ENCODE results near the gene COX14.

Gene COX14

DNA sequence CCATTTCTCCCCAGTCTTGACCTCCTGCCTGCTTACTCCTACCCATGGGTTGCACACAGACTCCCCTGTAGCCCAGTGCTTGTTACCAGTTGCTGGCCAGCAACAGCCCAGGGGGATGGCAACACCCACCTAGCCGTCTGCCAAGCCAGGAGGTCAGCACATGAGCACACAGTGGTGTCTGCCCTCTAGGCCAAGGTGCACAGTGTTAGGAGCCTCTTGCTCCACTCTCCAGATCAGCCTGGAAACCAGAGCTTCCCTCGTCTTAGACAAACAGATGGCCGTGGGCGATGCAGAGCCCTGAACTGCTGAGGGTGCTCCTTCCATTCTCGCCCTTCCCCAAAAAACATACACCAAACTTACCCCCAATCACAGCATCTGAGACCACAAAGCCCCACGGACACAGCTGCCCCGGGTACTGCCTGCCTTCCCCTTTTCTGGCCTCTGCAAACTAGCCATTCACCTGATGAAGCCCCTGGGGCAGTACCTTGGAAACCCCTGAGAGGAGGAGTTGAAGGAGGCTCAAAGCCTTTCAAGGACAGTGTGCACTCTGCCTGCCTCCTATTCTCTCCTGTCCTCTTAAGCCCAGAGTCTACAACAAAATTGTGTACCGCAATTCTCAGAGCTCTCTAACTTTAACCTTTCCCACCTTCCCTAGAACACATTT lies 9.3 kb upstream of the COX14 start:
- no peak for DNase-seq (ENCODE audit: insufficient read length, low spot score)
- no peak for FAIRE-seq
- TF ChIP-seq, protein P1, sequence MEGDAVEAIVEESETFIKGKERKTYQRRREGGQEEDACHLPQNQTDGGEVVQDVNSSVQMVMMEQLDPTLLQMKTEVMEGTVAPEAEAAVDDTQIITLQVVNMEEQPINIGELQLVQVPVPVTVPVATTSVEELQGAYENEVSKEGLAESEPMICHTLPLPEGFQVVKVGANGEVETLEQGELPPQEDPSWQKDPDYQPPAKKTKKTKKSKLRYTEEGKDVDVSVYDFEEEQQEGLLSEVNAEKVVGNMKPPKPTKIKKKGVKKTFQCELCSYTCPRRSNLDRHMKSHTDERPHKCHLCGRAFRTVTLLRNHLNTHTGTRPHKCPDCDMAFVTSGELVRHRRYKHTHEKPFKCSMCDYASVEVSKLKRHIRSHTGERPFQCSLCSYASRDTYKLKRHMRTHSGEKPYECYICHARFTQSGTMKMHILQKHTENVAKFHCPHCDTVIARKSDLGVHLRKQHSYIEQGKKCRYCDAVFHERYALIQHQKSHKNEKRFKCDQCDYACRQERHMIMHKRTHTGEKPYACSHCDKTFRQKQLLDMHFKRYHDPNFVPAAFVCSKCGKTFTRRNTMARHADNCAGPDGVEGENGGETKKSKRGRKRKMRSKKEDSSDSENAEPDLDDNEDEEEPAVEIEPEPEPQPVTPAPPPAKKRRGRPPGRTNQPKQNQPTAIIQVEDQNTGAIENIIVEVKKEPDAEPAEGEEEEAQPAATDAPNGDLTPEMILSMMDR (IDR thresholded peaks at IDR 0.05; ENCODE audit: insufficient read depth, missing control alignments), result no peak

DNA sequence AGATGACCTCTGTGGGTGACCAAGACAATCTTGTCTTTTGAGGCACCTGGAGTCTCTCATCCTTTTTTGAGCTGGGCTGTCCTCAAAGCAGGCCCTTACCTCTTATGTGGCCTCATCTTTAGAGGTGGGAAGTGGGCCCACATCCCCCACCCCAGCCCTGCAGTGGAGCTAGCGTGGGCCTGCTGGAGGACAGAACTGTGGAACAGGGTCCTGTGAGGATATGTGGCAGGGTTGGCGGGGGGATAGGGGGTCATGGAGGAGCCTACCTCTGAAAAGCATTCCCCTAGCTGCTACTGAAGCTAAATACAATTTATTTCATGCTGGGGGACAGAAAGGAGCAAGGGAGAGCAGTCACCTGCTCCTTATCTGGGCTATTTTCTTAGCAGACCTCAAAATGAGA lies 8.7 kb upstream of the COX14 start:
- FAIRE-seq, result no peak
- TF ChIP-seq, protein P1 (IDR thresholded peaks at IDR 0.05; ENCODE audit: insufficient read depth, missing control alignments), result no peak

DNA sequence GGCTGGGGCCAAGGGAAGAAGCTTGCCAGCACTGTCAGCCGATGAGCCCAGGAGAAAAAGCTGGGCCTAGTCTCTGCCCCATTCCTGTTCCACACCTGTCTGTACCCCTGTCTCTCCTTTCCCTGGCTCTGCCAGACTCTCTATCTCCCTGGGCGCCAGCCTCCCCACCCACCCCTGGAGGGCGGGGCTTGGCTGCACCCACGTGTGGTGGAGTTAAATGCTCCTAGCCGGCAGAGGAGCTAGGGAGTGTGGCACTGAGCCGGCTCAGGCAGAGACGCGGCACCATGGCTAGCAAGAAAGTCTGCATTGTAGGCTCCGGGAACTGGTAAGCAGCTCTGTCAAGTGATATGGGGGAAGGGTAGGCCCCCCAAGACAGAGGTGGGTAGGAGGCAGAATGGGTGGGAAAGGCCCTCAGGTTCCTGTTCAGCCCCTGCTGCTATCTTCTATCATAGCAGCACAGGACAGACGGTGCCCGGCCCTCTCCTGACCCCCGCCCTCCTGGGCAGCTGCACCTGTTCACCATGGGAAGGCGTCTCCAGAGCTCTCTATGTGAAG lies 8.2 kb upstream of the COX14 start, which contains the start of gene GPD1:
Gene GPD1, plus strand, starts transcription at position 242 of the 555 bp plus-strand sequence. Its CDS starts 43 bp downstream, at position 285.
- DNase-seq (ENCODE audit: insufficient read length, low spot score), result peak; percentile 48
- TF ChIP-seq, protein P1 (IDR thresholded peaks at IDR 0.05; ENCODE audit: insufficient read depth, missing control alignments), result no peak
- no peak for FAIRE-seq

More for the DNA sequence above, 8.7 kb upstream of the COX14 start:
- DNase-seq (ENCODE audit: insufficient read length, low spot score), result no peak

DNA sequence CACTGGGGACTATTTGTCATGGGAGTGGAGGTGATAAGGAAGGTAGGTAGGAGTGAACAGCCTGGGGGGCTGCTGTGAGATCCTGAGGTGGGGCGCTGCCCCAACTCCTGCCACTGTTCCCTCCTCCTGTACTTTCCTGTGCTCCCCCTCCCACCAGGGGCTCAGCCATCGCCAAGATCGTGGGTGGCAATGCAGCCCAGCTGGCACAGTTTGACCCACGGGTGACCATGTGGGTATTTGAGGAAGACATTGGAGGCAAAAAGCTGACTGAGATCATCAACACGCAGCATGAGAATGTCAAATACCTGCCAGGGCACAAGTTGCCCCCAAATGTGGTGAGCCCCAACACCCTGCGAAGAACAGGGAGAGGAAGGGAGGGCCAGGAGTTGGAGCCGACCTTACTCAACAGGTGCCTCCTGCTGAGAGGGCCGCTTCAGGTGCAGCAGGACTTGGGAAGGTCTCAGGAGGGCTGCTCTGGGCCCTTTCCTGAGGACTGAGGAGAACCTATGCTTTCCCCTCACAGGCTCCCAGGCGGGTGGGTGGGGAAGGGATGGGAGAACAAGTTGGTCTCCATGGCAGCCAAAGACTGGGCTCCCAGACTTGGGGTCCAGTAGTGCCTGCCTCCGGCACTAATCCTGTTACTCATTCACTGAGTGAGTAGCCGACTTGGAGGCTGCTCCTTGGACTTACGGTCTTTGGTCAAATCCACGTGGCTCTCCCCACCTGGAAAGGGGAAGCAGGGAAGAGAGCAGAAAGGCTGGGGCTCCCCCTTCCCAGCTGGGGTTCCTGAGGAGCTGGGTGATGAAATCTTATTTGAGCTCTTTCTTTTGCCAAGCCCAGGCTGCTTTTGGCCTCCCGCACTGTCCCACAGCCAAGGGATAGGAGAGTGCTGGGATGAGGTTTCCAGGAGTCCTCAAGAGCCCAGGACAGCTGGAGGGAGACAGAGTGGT lies 7.3 kb upstream of the COX14 start:
- FAIRE-seq (no peak), DNase-seq (ENCODE audit: insufficient read length, low spot score) (no peak)
- TF ChIP-seq, protein P1 (IDR thresholded peaks at IDR 0.05; ENCODE audit: insufficient read depth, missing control alignments), result no peak

DNA sequence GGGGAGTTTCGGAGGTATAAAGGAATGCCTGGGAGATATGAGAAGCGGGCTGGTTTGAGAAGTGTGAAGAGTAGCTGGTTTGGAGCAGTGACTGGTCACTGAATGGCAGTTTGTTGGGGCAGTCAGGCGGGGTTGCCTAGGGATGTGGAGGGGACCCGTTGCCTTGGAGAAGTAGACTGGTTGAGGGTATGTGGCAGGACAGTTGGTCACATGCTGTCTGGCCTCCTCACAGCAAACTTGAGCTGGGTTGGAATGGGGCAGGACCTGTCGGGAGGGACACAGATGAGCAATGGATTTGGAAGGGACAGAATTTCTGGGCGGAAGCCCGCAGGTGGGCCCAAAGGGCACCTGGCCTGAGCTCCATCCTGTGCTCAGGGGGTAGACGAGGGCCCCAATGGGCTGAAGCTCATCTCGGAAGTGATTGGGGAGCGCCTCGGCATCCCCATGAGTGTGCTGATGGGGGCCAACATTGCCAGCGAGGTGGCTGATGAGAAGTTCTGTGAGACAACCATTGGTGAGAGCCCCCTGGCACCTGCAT lies 6.1 kb upstream of the COX14 start:
- no peak for DNase-seq (ENCODE audit: insufficient read length, low spot score)
- no peak for FAIRE-seq
- TF ChIP-seq, protein P1 (IDR thresholded peaks at IDR 0.05; ENCODE audit: insufficient read depth, missing control alignments), result no peak

DNA sequence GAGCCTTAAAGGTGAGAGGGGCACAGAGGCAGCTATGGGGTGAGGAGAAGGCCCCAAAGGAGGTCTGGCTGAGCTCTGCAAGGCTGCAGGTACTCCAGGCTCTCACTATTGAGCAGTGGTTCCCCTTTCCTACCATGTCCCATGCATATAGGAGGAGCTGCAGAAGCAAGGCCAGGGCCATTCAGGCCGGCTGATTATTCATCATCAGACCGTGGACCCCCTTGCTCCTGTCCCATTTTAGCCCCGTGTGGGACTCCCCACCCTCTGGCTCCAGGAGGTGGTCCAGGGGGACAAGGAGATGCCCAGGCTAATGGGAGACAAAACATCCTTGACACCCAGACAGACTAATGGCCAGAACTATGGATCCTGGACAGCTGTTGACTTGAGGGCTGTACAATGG lies 5.1 kb upstream of the COX14 start:
- TF ChIP-seq, protein P1 (IDR thresholded peaks at IDR 0.05; ENCODE audit: insufficient read depth, missing control alignments), result no peak
- FAIRE-seq (no peak), DNase-seq (ENCODE audit: insufficient read length, low spot score) (no peak)
